Right cardiac atrium (tissue), 5 donors: ENCODE measurements around the gene CD70. TPM values are rescaled to one million over a fixed set of nuclear protein-coding genes. Genes with fewer than 3 reads are reported as not detected.
"Not testable (repeated sequence)": the region's sequence is repeated elsewhere in the genome, so short reads cannot be mapped to it uniquely, and the experiment has no call there.

Source experiments
- ATAC-seq, 2 donors: fragments of 200-7000 bp; cut with Tn5 transposase; one replicate each; pipeline versions ENCODE4 v1.8.0 to v1.9.1; 2020; ENCODE audit warnings: moderate library complexity in 2 of 2, mild to moderate bottlenecking in 1 of 2
- DNase-seq, 3 donors: peaks; one replicate each; pipeline ENCODE4 v3.0.0-alpha.2; 2020
- H3K27ac ChIP-seq: one replicate; pipeline ENCODE4 v1.5.1; 2013; ENCODE audit warnings: mild to moderate bottlenecking, low read length, control low read depth, moderate library complexity
- H3K27me3 ChIP-seq: one replicate; pipeline ENCODE4 v1.6.1; 2013; ENCODE audit not compliant: control insufficient read depth, insufficient read depth
- H3K4me1 ChIP-seq: one replicate; pipeline ENCODE4 v1.6.1; 2013; ENCODE audit warnings: low read length; ENCODE audit not compliant: control insufficient read depth, insufficient read depth
- H3K4me3 ChIP-seq: one replicate; pipeline ENCODE4 v1.5.1; 2013; ENCODE audit warnings: low read length, control low read depth
- H3K9me3 ChIP-seq: one replicate; pipeline ENCODE4 v1.6.1; 2013; ENCODE audit warnings: low read length; ENCODE audit not compliant: control insufficient read depth
- WGBS: extraction: QIAGEN DNeasy Blood & Tissue Kit; methylation state at CpG from one replicate; pipeline ENCODE4 v1.1.7; 2013; 5-methylcytosine and 5-hydroxymethylcytosine counted together
- intact Hi-C, 4 donors: fragments of 100-400 bp; cut with DNase I; formaldehyde crosslinking; loops; one replicate each; pipeline versions ENCODE4 v1.11.0 to v1.14.0; 2022 to 2023
- polyA plus RNA-seq: library from polyadenylated mRNA; stranded (reverse); fragments of 200-250 nt; gene quantifications from one replicate; pipeline ENCODE4 v1.2.3, GENCODE V29; 2013
- total RNA-seq, 4 donors: library from RNA; stranded (reverse); fragmentation: NEBNext Ultra II Directional; extraction: Animal tissue kit (Norgen Biotek cat#: 25700); gene quantifications; one replicate each; pipeline ENCODE4 v1.2.1, GENCODE V29; 2021
- donor health status: healthy with polysubstance abuse.
- donor health status: DM: no; HTN: yes; CAD: no.
- donor health status: DM: no; HTN: no; CAD: no.
- donor health status: DM: no; HTN: yes; CAD: no; lungs with severe emphysema.
- donor health status: DM: yes; HTN: yes; CAD: no.

Gene CD70
- total and polyA plus RNA-seq, 5 donors, result not detected

DNA sequence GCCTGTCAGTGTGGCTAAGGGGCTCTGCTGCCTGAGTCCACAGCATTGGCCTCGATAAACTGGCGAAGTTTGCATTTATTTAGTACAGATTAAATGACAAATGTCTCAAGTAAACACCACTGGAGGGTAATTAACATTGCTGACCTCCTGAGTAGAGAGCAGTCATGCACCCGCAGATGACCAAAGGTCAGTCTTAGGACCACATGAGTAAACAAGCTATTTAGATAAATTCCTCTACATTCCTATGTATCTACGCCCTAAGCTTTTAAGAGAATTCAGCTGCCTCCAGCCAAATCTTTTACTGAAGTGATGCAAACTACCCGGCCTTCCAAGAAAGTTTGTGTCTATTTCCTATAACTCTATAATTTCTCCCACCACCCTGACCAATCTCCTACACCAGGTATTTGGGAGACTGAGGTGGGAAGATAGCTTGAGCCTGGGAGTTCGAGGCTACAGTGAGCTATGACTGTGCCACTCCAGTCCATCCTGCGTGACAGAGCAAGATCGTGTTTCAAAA is 22.9 kb downstream of the CD70 start:
- WGBS, result 73% methylated on average over 8 of the region's 8 CpGs
- Histone ChIP-seq H3K4me1 (no peaks in the 10 kb centered on the region), H3K27ac (no peak overlapping the region), H3K9me3 (peaks cover 2% of the 10 kb centered on the region), H3K4me3 (no peak overlapping the region), H3K27me3 (no peaks in the 10 kb centered on the region)
- intact Hi-C loops, result no loop called here
- no peak for ATAC-seq
- no peak for DNase-seq

DNA sequence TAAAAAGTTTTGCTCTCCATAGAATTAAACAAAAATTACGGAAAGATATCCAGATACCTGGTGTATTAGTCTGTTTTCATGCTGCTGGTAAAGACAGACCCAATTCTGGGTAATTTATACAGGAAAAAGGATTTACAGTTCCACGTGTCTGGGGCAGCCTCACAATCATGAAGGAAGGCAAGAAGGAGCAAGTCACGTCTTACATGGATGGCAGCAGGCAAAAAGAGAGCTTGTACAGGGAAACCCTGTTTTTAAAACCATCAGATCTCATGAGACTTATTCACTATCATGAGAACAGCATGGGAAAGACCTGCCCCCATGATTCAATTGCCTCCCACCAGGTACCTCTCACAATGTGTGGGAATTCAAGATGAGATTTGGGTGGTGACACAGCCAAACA is 24.2 kb downstream of the CD70 start:
- H3K4me3 ChIP-seq, ATAC-seq, H3K4me1 ChIP-seq, intact Hi-C loops, H3K27me3 ChIP-seq, H3K9me3 ChIP-seq, DNase-seq, H3K27ac ChIP-seq: not testable (repeated sequence)
- WGBS, result 68% methylated on average over 3 of the region's 3 CpGs

DNA sequence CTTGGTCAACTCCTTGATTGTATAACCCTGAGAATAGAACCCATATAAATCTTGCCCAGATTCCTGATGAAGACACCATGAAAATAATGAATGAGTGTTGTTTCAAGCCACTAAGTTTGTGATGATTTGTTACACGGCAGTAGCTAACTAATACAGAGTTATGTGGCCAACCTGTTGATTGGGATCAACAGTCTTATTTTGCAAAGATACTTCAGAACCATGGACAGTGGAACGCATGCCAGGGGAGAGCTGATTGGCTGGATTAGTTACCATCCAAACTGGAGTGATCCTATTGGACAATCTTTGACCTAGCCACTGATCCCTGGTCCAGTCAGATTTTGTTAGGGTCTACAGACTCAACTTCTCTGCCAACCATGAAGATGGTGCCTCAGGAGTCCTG is 26.6 kb downstream of the CD70 start:
- no peaks in the 10 kb centered on the region for H3K27me3 ChIP-seq
- H3K4me1 ChIP-seq, result no peaks in the 10 kb centered on the region
- 69% methylated on average over 2 of the region's 2 CpGs for WGBS
- no peak overlapping the region for H3K4me3 ChIP-seq
- DNase-seq (no peak), ATAC-seq (no peak)
- intact Hi-C loops, result no loop called here
- peaks cover 2% of the 10 kb centered on the region for H3K9me3 ChIP-seq
- H3K27ac ChIP-seq, result no peak overlapping the region

DNA sequence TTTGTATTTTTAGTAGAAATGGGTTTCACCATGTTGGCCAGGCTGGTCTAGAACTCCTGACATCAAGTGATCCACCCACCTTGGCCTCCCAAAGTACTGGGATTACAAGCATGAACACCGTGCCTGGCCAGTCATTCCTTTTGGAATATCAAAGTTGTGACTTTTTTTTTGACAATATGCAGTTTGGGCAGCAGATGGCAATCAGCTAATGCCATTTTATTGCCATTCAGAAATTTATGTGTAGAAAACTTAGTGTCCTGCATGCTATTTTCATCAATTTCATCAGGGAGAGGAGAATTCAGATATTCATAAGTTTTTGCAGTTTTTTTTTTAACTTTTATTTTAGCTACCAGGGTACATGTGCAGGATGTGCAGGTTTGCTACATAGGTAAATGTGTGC is 28.5 kb downstream of the CD70 start:
- H3K4me1 ChIP-seq, H3K9me3 ChIP-seq, H3K27ac ChIP-seq, DNase-seq, H3K4me3 ChIP-seq, intact Hi-C loops, H3K27me3 ChIP-seq, ATAC-seq: not testable (repeated sequence)
- 60% methylated on average over 1 of the region's 1 CpG for WGBS

DNA sequence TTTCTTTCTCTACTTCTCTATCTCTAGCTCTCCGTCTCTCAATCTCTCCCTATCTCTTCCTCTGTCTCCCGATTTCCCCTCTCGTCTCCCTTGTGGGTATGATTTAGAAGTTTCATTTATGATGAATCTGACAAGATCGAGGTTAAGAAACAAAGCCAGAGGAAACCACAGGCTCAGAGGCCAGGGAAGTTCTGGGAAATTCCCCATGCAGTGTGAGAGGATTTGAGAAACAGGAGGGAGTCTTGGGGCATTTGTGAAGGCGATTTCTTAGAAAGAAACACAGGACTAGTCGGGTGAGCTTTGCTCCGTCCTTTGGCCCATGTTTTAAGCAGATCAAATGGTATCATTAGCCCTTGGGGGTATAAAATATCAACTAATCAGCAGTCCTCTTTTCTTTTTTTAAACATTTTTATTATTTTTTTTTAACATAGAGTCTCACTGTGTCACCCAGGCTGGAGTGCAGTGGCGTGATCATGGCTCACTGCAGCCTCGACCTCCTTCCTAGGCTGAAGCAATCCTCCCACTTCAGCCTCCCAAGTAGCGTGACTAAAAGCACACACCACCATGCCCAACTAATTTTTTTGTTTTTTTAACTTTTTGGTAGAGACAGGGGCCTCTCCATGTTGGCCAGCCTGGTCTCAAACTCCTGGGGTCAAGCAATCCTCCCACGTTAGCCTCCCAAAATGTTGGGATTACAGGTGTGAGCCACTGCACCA is 34.3 kb downstream of the CD70 start:
- no peak overlapping the region for H3K4me3 ChIP-seq
- ATAC-seq (no peak), DNase-seq (no peak)
- intact Hi-C loops, result no loop called here
- no peaks in the 10 kb centered on the region for H3K4me1 ChIP-seq
- no peaks in the 10 kb centered on the region for H3K27me3 ChIP-seq
- no peak overlapping the region for H3K27ac ChIP-seq
- H3K9me3 ChIP-seq, result no peaks in the 10 kb centered on the region
- 55% methylated on average over 11 of the region's 11 CpGs for WGBS

DNA sequence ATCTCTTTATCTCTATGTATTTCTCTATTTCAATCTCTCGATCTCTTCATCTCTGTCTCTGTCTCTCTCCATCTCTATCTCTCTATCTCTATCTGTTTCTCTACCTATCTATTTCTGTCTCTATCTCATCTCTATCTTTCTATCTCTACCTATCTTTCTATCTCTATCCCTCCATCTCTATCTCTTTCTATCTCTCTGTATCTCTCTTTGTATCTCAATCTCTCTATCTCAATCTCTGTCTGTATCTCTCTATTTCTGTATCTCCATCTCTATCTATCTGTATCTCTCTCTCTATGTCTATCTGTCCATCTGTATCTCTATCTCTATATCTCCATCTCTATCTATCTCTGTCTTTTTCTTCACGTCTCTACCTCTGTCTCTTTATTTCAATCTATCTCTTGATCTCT is 34.9 kb downstream of the CD70 start:
- no peak overlapping the region for H3K4me3 ChIP-seq
- no peaks in the 10 kb centered on the region for H3K9me3 ChIP-seq
- no peaks in the 10 kb centered on the region for H3K27me3 ChIP-seq
- H3K27ac ChIP-seq, result no peak overlapping the region
- ATAC-seq (no peak), DNase-seq (no peak)
- intact Hi-C loops, result no loop called here
- no peaks in the 10 kb centered on the region for H3K4me1 ChIP-seq
- 84% methylated on average over 2 of the region's 2 CpGs for WGBS

DNA sequence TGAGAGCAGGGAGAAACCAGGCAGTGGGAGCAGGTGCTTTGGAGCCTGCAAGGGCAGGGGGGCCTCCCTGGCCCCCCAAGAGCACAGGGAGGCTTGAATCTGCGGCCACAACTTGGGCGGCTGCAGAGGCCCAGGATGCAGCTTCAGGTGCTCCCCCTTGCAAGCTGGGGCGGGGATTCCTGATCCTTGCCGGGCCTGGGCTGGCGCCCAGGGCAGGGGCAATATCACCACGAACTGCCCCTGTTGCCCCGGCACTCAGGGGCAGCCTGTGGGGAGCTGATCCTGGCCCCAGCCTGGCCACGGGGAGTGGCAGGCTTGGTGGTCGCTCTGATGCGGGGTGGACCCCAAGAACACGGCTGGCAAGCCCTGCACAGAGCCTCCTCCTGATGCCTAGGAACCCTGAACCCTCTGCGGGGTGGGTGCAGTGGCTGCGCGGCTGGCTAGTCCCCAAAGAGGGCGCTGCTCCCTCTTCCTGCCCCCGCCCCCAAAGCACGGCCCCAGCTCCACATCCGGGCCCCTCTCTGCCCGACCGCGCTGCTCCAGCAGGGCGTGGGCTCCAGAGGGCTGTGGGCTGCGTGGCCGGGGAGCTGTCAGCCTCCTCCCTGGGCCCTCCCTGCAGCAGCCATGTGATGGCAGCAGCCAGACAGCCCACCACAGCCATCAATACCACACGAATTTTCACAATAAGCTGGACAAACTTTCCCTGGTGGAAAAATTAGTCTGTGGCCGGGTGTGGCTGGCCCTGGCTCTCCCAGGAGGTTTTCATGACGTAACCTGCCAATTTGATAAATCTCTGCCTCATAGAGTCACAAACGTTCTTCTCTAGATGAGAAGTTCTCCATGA is 39.1 kb downstream of the CD70 start:
- WGBS, result 38% methylated on average over 28 of the region's 28 CpGs
- H3K4me1 ChIP-seq, result no peaks in the 10 kb centered on the region
- no peak overlapping the region for H3K27ac ChIP-seq
- intact Hi-C loops, result no loop called here
- no peaks in the 10 kb centered on the region for H3K9me3 ChIP-seq
- no peaks in the 10 kb centered on the region for H3K27me3 ChIP-seq
- peak; percentile 55 to 83 for ATAC-seq
- no peak overlapping the region for H3K4me3 ChIP-seq
- DNase-seq, result peak; percentile 37 to 67 (median 65)

DNA sequence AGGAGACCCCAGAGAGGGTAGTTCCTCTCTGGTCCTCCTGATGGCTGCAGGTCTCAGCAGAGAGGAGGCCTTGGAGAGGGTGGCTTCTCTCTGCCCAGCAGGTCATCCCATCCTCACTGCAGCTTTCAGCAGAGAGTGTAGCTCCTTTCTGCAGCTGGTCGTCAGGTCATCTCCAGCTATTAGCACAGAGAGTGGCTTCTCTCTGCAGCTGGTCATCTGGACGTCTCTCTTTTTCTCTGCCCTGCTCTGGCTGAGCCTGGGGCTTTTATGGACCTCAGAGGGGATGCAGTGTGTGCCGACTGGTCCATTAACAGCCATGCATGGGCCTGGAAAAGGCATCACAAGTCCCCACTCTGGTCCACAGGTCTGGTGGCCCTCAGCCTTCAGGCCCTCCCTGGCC is 39.9 kb downstream of the CD70 start:
- intact Hi-C loops, result no loop called here
- H3K27ac ChIP-seq, result no peak overlapping the region
- no peaks in the 10 kb centered on the region for H3K27me3 ChIP-seq
- no peak for ATAC-seq
- no peak for DNase-seq
- H3K9me3 ChIP-seq, result no peaks in the 10 kb centered on the region
- no peak overlapping the region for H3K4me3 ChIP-seq
- no peaks in the 10 kb centered on the region for H3K4me1 ChIP-seq
- 83% methylated on average over 3 of the region's 3 CpGs for WGBS

DNA sequence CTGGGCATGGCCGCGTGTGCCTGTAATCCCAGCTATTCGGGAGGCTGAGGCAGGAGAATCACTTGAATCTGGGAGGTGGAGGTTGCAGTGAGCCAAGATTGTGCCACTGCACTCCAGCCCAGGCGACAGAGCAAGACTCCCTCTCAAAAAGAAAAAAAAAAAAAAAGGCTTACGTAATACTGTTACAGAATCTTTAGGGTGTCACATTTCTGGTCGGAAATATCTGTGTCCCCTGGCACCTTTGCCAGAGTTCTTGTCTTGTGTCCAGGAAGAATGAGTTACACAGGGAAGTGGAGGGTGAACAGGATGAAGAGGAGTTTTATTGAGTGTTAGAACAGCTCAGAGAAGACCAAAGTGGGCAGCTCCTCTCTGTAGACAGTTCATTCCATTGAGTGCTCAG is 40.3 kb downstream of the CD70 start:
- H3K27ac ChIP-seq, H3K4me3 ChIP-seq, H3K9me3 ChIP-seq, ATAC-seq, intact Hi-C loops, H3K27me3 ChIP-seq, H3K4me1 ChIP-seq, DNase-seq: not testable (repeated sequence)
- 83% methylated on average over 6 of the region's 6 CpGs for WGBS

DNA sequence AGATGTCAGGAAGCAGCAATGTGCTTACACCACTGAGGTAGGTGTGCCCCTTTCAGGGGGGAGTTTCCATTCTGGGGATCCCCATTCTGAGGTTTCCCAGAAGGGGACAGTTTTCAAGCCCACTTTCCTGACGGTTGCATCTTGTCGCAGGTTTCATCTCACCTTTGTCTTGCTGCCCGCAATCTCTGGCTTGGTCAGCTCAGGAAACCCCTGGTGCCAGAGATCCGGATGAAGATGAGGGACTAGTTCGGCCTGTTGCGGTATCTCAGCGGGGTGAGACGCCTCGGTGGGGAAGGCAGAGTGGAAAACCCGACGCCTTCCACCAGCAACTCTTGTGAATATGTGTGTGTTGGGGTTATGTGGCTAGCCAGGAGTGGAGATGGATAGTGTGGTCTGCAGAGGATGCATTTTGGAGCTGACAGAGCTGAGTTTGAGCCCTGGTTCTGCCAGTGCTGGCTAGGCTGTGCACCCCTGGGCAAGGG is 47.0 kb downstream of the CD70 start:
- 70% methylated on average over 11 of the region's 11 CpGs for WGBS
- Histone ChIP-seq H3K4me3 (no peak overlapping the region), H3K27me3 (no peaks in the 10 kb centered on the region), H3K4me1 (no peaks in the 10 kb centered on the region), H3K9me3 (no peaks in the 10 kb centered on the region), H3K27ac (no peak overlapping the region)
- DNase-seq, result no peak
- no peak for ATAC-seq
- intact Hi-C loops, result no loop called here
